Colonic mucosa (tissue), 4 donors: ENCODE results near the gene BRD9. TPM values are rescaled to one million over a fixed set of nuclear protein-coding genes. Genes with fewer than 3 reads are reported as not detected.

Experiments used
- DNase-seq: peaks from one replicate; pipeline ENCODE4 v3.0.0-alpha.2; 2020
- H3K27ac ChIP-seq: fragments of 200-600 bp; one replicate; pipeline ENCODE4 v1.8.0; 2021
- H3K27me3 ChIP-seq: fragments of 200-600 bp; one replicate; pipeline ENCODE4 v1.8.0; 2021
- H3K36me3 ChIP-seq: fragments of 200-600 bp; one replicate; pipeline ENCODE4 v1.8.0; 2021
- H3K4me1 ChIP-seq: fragments of 200-600 bp; one replicate; pipeline ENCODE4 v1.8.0; 2021; ENCODE audit warnings: mild to moderate bottlenecking
- H3K4me3 ChIP-seq: fragments of 200-600 bp; one replicate; pipeline ENCODE4 v1.8.0; 2021
- H3K9ac ChIP-seq, 2 donors: one replicate each; pipeline ENCODE4 v1.7.0; 2013; ENCODE audit warnings: control low read depth in 2 of 2, low read depth in 2 of 2, low read length in 2 of 2
- H3K9me3 ChIP-seq: fragments of 200-600 bp; one replicate; pipeline ENCODE4 v1.8.0; 2021
- CTCF ChIP-seq: fragments of 200-600 bp; IDR thresholded peaks from one replicate; pipeline ENCODE4 v1.8.0; 2022; ENCODE audit warnings: antibody characterized with exemption, mild to moderate bottlenecking
- intact Hi-C: fragments of 100-400 bp; cut with DNase I; formaldehyde crosslinking; loops from one replicate; pipeline ENCODE4 v1.14.1; 2022
- total RNA-seq, 2 donors: library from RNA; stranded (reverse); fragmentation: NEBNext Ultra II Directional in 1 of 2; extraction: Animal tissue kit (Norgen Biotek cat#: 25700) in 1 of 2; gene quantifications; one replicate each; pipeline ENCODE4 v1.2.1, GENCODE V29; 2021
- donor health status: healthy.
- donor health status: DM: no; HTN: no; CAD: no.
- donor health status: DM: no; HTN: no; CAD: no.

Gene BRD9
- total RNA-seq, 2 donors from 2014 or later = 22.3 to 41.8 TPM

GRCh38 chr5:926417-927171 is 34.0 kb upstream of the BRD9 start:
- Histone ChIP-seq H3K9me3 (no peaks in the 10 kb centered on the region), H3K4me3 (peak overlapping the region; percentile 14), H3K27me3 (peaks cover 12% of the 10 kb centered on the region), H3K36me3 (no peaks in the 10 kb centered on the region), H3K4me1 (no peaks in the 10 kb centered on the region), H3K27ac (no peak overlapping the region), H3K9ac (peak overlapping the region in 1 of 2 donors; percentile 6)
- TF ChIP-seq CTCF = no peak
- no peak for DNase-seq
- intact Hi-C loops = no loop called here

- Histone ChIP-seq H3K9me3 (no peaks in the 10 kb centered on the region), H3K27me3 (peaks cover 12% of the 10 kb centered on the region), H3K36me3 (no peaks in the 10 kb centered on the region), H3K4me3 (no peak overlapping the region), H3K9ac (no peak overlapping the region), H3K27ac (no peak overlapping the region), H3K4me1 (no peaks in the 10 kb centered on the region)
- DNase-seq = peak; percentile 77
- intact Hi-C loops = loop anchor here (2.0 to 5.0 kb wide), 3 partner anchors 89 to 243 kb away; no protein-coding TSS in a partner anchor
- TF ChIP-seq CTCF = peak; percentile 90
Measured at GRCh38 chr5:923281-923873, 30.8 kb upstream of the BRD9 start.

DNA sequence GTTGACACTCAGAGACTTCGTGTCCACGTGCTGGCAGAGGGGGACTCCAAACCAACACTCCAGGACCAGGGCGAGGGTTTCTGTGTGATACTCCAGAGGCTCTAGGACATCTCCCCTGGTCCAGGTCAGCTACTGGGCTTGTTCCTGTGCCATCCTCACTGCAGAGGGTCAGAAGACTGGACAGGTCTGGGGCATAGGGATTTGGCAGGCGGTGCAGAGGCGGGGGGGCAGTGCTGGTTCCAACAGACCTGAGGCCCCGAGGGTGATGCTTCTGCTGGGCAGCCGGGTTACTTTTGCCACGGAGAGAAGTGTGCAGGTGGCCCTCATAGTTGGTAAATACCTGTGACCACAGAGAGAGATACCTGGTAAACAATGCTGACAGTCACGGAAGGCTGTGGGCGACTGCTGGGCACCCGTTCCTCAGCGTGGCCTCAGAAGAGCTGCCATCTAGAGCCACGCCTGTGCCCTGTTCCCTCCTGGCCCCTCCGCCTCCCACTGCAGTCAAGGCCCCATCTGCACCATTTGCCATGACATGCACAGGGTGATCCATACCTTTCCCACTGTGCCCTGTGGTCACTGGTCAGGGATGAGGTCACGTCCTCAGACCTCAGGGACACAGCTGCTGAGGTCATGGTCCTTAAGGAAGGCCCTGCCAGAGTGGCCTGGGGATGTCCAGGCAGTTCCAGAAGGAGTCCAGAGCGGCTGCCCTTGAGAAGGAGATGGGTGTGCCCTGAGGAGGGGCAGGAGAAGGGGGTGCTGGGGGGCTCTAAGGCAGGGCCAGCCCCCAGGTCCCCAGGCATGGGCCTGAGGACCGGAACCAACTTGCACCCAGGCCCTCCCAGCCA is 30.1 kb upstream of the BRD9 start:
- no peaks in the 10 kb centered on the region for H3K9me3 ChIP-seq
- no peak overlapping the region for H3K27ac ChIP-seq
- intact Hi-C loops = loop anchor here (2.0 to 5.0 kb wide), 3 partner anchors 90 to 244 kb away; no protein-coding TSS in a partner anchor
- H3K36me3 ChIP-seq = no peaks in the 10 kb centered on the region
- no peak for TF ChIP-seq CTCF
- H3K4me1 ChIP-seq = no peaks in the 10 kb centered on the region
- H3K27me3 ChIP-seq = peaks cover 12% of the 10 kb centered on the region
- H3K4me3 ChIP-seq = no peak overlapping the region
- no peak for DNase-seq
- H3K9ac ChIP-seq = no peak overlapping the region

- intact Hi-C loops = loop anchor here (2.0 to 5.0 kb wide), 3 partner anchors 91 to 245 kb away; no protein-coding TSS in a partner anchor
- Histone ChIP-seq H3K36me3 (no peaks in the 10 kb centered on the region), H3K9me3 (no peaks in the 10 kb centered on the region), H3K27ac (no peak overlapping the region), H3K27me3 (peaks cover 12% of the 10 kb centered on the region), H3K4me1 (no peaks in the 10 kb centered on the region), H3K9ac (no peak overlapping the region), H3K4me3 (no peak overlapping the region)
- DNase-seq = no peak
- no peak for TF ChIP-seq CTCF
Measured at GRCh38 chr5:921456-922435, 29.1 kb upstream of the BRD9 start.
